Right hindlimb (tissue), 1 donor: ENCODE results near the gene EXOC1.
"Not testable (repeated sequence)": the region's sequence is repeated elsewhere in the genome, so short reads cannot be mapped to it uniquely, and the experiment has no call there.

ENCODE experiments used
- DNase-seq: peaks from one replicate; pipeline ENCODE4 v3.0.0-alpha.2; 2018

The EXOC1 gene

DNA sequence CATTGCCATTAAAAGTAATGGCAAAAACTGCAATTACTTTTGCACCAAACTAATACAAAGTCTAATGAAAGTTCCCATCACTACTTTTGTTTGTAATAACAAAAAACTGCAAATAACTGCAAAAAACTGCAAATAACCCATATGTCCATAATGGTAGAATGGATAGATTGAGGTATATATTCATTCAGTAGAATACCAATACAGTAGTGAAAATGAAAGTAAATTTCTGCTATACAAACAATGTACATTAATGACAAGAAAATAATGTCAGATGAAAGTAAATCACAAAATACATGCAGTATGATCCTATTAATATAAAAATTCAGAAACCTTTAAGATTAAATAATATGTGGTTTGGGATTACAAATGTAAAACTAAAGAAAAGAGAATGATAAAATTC is 54.0 kb downstream of the EXOC1 start:
- no peak for DNase-seq

- DNase-seq = no peak
These were observed 56.7 kb downstream of the EXOC1 start for GRCh38 chr4:55910140-55910539.

DNA sequence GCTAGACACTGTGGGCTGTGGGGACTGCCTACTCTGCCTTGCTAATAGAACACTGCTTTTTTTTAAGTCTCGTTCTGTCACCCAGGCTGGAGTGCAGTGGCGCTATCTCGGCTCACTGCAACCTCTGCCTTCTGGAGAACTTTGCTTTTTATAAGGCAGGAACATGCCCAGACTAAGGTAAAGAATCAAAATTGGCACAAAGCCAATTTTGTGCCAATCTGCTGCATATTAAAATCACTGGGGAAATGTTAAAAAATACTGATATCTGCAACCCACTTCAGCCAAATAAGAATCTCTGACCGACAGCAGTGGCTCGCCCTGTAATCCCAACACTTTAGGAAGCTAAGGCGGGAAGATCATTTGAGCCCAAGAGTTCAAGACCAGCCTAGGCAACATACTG is 58.8 kb downstream of the EXOC1 start:
- DNase-seq = no peak

DNA sequence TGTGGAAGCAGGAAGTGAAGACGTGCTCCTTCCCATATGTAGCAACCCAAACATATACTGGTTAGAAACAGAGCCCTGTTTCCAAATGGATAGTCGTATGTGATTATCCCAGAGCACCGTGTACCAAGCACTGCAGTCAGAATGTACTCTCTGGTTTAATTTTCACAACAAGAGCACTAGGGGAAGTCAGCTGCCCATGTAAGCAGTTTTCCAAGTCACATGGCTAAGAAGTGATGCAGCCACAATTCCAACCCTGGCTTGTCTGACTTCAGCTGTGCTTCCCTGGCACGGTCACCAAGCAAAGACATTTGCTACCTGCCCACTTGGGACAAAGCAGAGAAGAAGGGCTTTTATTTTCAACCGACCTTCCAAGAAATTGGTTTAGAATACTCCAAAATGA is 67.1 kb downstream of the EXOC1 start:
- no peak for DNase-seq

- DNase-seq = no peak
These were observed 67.6 kb downstream of the EXOC1 start for GRCh38 chr4:55921093-55921492.

DNA sequence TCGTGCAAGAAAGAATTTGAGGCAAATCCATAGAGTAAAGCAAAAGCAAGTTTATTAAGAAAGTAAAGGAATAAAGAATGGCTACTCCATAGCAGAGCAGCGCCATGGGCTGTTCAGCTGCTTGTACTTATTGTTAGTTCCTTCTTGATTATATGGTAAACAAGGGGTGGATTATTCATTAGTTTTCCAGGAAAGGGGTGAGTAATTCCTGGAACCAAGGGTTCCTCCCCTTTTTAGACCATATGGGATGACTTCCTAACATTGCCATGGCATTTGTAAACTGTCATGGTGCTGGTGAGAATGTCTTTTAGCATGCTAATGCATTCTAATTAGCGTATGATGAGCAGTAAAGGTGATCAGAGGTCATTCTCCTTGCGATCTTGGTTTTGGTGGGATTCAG is 71.8 kb downstream of the EXOC1 start:
- no peak for DNase-seq

DNA sequence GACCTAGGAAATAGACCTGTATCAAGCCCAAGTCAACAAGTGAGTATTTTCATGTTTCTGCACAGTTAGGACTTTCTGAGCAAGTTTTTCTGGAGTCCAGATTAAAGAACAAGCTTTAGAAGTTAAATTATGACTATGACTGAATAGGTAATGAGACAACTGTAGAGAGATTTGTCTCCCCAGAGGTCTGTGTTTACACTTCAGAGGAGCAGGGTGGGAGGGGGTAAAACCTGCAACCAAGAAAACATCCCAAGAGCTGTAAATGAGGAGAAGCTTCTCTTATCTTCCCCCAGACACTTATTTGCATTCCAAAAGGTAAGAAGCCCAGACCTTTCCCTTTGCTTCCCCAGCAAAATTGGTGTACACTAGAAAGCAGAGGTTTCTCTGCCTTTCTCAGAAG is 73.2 kb downstream of the EXOC1 start:
- DNase-seq = no peak

DNA sequence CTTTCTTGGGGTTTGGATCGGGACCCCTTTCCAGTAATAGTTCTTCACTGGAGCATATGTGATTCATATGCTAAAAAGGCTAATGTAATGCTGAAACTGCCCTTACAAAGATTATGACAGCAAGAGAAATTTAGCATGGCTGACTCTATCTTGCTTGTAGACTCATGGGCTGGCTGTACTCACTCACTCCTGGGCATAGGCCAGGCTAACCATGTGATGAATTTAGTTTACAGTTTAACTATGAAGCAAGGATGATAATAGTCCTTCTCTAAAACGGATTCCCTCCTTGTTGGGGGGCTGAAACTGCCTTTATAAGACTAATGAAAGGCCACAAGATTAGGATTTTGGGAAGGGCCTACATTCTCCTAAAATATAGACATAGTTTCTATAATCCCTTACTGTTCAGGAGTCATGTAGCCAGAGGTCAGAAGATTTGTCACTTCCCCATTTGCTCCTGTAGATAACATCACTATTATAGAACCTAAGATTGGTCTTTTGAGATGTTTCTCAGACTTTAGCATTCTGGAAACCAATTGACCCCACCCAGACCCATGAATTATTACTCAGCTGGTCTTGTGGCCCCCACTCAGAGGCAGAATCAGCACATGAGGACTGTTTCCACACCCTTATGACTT is 74.5 kb downstream of the EXOC1 start:
- DNase-seq = no peak

- DNase-seq = no peak
These were observed 75.4 kb downstream of the EXOC1 start for GRCh38 chr4:55928846-55929245.

GRCh38 chr4:55931043-55931442 is 77.6 kb downstream of the EXOC1 start:
- no peak for DNase-seq

DNA sequence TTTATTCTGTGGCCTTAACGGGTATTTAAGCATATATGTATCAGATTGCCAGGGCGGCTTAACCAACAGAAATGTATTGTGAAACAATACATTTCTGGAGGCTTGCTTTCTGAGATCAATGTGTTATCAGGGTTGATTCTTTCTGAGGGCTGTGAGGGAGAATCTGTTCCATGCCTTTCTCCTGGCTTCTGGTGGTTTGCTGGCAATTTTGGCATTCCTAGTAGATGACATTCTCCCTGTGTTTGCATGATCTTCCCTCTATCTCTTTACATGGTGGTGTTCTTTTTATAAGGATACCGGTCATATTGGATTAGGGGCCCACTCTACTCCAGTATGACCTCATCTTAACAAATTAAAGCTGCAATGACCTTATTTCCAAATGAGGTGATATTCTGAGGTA is 78.4 kb downstream of the EXOC1 start:
- no peak for DNase-seq

GRCh38 chr4:55932511-55932910 is 79.1 kb downstream of the EXOC1 start:
- no peak for DNase-seq

DNA sequence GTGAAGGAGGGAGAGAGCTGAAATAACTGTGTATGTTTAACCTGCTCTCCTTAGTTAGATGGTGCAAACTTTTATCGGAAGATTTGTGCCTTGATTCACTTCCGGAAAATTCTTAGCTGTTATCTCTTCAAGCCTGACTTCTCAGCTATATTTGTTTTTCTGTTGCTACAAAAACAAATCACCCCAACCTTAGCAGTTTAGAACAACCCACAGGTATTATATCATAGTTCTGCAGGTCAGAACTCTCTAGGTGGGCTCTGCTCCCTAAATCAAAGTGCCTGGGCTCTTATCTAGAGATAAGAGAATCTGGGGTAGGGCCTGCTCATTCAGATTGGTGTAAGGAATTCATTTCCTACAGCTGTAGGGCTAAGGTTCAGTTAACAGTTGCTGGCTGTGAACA is 80.2 kb downstream of the EXOC1 start:
- DNase-seq = no peak

GRCh38 chr4:55935907-55936306 is 82.5 kb downstream of the EXOC1 start:
- DNase-seq = not testable (repeated sequence)

- DNase-seq = no peak
These were observed 85.0 kb downstream of the EXOC1 start for GRCh38 chr4:55938481-55938880.

DNA sequence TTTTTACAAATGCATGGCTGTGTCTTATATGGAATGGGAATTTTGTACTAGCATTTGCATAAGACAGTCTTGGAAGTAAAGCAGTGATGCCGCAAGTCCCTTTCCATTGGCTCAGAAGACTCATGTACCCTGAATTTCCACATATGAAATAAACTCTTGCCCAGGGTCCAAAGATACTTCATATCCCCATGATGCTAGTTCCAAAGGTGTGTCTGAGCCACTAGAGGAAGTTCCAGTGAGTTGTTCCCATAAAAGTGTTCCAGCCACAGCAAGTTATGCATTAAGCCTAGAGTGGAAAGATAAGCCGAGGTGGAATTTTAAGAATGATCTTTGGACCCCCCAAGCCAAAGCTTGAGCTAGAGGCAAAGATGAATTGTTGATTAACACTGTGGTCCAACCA is 86.0 kb downstream of the EXOC1 start:
- no peak for DNase-seq

DNA sequence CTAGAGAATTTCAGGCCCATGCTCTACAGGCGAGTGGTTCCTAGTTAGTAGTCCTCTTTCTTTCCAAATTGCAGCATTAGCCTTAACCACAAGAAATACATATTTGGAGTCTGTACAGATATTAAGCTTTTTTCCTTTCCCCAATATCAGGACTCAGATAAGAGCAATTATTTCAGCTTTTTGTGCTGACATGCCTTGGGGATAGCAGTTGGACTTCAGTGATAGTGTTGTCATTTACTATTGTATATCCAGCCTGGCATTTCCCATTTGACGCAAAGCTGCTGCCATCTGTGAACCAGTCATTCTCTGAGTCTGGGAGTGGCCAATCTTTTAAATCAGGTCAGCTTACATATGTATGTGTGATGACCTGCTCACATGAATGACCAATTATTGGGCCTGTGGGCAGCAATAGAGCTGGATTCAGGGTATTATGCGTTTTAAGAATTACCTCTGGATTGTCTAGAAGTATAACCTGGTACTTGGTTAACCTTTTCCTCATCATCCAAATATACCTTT is 88.5 kb downstream of the EXOC1 start:
- no peak for DNase-seq

DNA sequence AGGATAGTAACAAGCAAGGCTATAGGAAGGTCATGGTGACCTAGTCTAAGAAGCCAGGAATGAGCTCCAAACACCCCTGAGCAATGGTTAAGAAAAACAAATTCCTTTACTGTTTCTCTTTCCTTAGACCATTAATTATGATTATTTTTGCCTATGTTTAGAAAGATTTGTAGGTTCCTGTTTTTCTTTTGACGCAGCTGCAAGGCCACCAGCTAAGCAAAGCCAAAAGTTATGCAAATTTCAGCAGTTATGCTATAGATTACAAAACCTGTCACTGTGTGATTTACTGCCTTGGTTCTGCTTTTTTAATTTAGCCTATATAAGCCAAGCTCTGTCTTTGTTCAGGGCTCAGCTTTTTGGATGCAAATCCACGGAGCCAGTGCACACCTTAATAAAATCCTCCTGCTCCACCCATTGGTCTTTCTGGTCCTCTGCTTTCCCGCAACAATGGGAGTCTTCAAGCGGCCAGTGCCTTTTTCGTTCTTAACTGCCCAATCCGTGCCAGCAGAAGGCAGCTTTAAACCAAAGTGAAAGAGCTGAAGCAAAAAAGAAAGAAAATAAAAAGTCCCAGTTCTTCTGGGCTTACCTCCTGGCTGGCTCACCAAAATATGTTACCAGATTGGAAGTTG is 93.9 kb downstream of the EXOC1 start:
- no peak for DNase-seq

DNA sequence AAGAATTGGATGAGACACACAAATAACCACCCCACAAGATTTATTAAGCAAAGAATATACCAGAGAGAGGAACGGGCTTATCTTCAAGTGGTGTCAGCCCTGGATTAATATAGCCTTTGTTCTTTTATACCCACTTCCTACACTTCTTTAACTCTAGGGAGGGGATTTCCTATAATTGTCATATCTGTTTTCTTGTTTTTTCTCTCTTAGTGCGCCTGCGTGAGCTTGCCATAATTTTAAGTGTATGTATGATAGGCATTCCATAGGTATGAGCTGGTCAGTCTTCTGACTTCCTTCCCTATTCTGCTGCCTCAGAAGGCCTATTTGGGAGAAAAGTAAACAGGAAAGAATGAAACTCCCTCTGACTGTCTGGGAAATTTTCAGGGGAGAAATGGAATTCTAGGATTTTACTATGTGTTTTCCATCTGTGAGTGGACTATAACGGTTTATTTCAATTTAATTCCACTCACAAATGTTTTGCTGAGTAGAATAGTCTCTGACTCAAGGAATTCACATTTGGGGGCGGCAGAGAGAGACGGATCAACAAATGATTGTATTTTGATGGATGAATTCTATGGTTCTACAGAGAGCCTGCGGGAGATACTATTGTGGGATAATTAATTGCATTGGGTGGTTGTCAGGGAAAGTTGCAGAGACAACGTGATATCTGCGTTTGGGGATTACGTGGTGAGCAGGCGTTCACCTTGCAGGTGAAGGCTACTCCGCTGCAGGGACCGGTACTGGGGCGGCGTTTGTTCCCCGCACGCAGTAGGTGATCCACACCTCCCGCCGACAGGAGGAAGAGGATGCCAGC is 94.7 kb downstream of the EXOC1 start:
- DNase-seq = no peak

- peak; percentile 97 for DNase-seq
These were observed 95.5 kb downstream of the EXOC1 start, which contains the start of gene CEP135 for GRCh38 chr4:55948726-55949481. TSS of gene CEP135 (plus strand) at chr4:55948945. CDS start at chr4:55952131, 3,186 bp downstream.

- DNase-seq = no peak
These were observed 96.0 kb downstream of the EXOC1 start for GRCh38 chr4:55949482-55949802.

DNA sequence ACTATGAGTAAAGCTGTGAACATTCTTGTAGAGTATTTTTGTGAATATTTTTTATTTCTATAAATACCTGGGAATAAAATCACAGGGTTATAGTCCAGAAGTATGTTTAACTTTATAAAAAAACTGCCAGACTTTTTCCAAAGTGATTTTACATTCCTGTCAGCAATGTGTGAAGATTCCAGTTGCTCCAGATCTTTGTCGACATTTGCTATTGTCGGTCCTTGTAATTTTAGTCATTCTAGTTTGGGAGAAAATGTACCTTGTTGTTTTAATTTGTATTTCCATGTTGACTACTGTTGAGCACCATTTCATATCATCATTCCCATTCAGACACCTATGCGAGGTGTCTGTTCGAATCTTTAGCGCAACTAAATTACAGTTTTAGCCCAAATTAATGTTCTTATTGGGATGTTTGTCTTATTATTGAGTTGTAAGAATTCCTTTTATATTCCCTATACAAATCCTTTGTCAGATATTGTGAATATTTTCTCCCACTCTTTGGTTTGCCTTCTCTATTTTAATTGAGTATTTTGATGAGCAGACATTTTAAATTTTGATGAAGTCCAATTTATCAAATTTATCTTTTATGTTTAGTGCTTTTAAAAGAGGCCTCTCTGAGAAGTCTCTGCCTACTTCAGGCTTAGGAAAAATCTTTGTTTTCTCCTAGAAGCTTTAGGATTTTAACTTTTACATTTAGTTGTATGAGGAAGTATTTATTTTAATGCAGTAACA is 97.9 kb downstream of the EXOC1 start:
- DNase-seq = no peak
